Fibroblast of villous mesenchyme (primary cell): ENCODE data around the gene GDE1. TPM values are rescaled to one million over a fixed set of nuclear protein-coding genes. Genes with fewer than 3 reads are reported as not detected.

Experiments used
- DNase-seq: peaks from one replicate; pipeline ENCODE4 v3.0.0-alpha.2; 2010; ENCODE audit warnings: low read depth
- H3K4me3 ChIP-seq: 2 replicates; pipeline ENCODE4 v1.5.1; 2011; ENCODE audit warnings: low read depth, mild to moderate bottlenecking, low read length
- total RNA-seq: library from RNA; depleted of rRNA; stranded (reverse); fragments of >200 nt; gene quantifications from 2 replicates; pipeline ENCODE4 v1.2.3, GENCODE V29; 2012
- TF ChIP-seq, protein P1 (sequence below): IDR thresholded peaks from 2 replicates; pipeline ENCODE4 v1.5.1; 2012; ENCODE audit warnings: low read depth, mild to moderate bottlenecking, low read length; ENCODE audit not compliant: insufficient read depth

Gene GDE1
- total RNA-seq, 1 donor = 107 TPM

DNA sequence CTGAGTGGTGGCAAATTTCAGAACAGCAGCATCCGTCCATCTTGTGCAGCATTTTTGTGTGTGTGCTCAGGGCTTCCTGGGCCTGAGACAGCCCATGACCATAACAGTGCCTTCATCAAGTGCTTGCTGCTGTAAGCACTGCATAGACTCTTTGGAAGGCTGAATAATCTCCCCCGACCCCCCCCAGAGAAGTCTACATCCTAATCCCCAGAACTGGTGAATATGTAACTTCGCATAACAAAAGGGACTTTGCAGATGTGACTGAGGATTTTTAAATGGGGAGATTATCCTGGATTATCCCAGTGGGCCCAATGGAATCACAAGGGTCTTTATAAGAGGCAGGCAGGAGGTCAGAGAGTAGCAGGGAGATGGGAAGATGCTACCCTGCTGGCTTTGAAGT, 53.6 kb downstream of the GDE1 start:
- no peak overlapping the region for H3K4me3 ChIP-seq
- DNase-seq = no peak
- TF ChIP-seq, protein P1, sequence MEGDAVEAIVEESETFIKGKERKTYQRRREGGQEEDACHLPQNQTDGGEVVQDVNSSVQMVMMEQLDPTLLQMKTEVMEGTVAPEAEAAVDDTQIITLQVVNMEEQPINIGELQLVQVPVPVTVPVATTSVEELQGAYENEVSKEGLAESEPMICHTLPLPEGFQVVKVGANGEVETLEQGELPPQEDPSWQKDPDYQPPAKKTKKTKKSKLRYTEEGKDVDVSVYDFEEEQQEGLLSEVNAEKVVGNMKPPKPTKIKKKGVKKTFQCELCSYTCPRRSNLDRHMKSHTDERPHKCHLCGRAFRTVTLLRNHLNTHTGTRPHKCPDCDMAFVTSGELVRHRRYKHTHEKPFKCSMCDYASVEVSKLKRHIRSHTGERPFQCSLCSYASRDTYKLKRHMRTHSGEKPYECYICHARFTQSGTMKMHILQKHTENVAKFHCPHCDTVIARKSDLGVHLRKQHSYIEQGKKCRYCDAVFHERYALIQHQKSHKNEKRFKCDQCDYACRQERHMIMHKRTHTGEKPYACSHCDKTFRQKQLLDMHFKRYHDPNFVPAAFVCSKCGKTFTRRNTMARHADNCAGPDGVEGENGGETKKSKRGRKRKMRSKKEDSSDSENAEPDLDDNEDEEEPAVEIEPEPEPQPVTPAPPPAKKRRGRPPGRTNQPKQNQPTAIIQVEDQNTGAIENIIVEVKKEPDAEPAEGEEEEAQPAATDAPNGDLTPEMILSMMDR = no peak

DNA sequence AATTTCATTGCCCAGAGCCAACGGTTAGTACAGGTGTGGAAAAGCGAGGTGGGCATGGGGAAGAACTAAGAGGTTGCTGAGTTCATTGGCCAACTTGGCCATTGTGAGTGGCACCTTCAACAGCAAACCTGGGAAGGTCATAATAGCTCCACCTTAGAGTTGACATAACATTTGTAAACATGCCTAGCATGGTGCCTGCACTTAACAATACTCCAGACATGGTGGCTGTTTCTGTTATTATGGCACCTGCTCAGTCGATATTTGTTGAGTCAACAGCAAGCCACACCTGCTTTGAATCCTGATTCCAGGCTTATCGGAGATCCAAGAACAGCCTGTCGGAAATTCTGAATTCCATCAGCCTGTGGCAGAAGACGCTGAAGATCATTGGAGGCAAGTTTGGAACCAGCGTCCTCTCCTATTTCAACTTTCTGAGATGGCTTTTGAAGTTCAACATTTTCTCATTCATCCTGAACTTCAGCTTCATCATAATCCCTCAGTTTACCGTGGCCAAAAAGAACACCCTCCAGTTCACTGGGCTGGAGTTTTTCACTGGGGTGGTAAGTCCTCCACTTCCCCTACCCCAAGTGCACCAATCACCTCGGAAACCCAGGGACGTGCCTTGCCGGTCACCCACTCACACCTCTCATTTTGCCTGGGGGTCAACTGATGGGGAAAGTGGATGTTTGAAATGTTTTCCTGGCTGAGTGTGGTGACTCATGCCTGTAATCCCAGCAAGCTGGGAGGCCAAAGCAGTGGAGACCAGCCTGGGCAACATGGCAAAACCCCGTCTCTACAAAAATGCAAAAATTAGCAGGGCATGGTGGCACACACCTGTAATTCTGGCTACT, 58.2 kb downstream of the GDE1 start:
- no peak for DNase-seq
- no peak overlapping the region for H3K4me3 ChIP-seq
- TF ChIP-seq, protein P1 = no peak

DNA sequence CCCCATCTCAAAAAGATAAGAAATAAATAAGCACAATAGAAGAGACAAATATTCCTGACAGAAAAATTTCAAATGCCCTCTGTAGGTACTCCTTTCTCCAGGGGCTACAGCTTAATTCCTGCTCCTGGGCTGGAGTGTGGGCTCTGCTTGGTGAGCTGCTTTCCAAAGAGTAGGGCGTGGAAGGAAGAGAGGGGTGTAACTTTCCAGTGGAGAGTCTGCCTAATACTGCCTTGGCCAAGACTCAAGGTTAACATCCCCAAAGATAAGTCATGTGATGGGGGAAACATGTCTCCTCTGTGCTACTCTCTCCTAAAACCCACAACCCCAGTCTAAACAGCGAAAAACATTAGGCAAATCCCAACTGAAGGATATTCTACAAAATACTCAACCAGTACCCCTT, 61.5 kb downstream of the GDE1 start:
- DNase-seq = no peak
- H3K4me3 ChIP-seq = no peak overlapping the region
- TF ChIP-seq, protein P1 = no peak

DNA sequence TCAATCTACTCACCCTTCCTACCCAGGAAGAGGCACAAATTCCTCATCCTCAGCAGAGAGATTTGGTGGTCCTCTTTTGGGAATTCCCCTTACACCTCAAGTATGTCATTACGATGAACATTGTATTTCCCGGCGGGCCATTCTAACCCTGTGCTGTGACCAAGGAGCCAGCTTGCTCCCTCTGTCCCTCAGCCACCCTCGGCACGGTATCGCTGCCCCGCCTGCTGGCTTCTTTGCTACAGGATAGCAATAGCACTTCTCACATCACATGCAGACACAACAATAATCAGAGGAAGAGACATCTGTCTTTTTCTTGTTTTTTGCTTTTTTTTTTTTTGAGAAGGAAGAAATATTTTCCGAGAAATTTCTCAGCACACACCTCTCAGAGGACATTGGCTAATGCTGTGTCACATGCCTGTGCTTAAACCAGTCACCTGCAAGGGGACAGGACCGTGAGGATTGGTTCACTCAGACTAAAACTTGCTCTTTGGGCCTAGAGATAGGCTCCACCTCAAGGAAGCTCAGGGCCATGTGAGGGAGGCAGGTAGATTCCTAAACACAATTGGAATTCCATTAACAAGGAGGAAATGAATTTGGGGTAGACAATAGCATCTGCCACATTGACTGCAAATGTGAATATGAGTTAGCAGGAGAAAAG, 63.0 kb downstream of the GDE1 start:
- TF ChIP-seq, protein P1 = no peak
- no peak overlapping the region for H3K4me3 ChIP-seq
- no peak for DNase-seq

Other genes starting within 250 kb of the GDE1 start
- not detected in 2 replicates for gene CLEC19A, start 236.4 kb downstream of the GDE1 start, total RNA-seq
- not detected in 2 replicates for gene TMC5, start 104.2 kb downstream of the GDE1 start, total RNA-seq
- 8.7 and 15.1 TPM in 2 replicates for gene CCP110, start 1.8 kb upstream of the GDE1 start, total RNA-seq
- gene VPS35L, start 33.6 kb upstream of the GDE1 start, total RNA-seq = 65.1 and 67.4 TPM in 2 replicates
- gene KNOP1, start 196.1 kb upstream of the GDE1 start, total RNA-seq = 16.8 and 17.3 TPM in 2 replicates
- gene IQCK, start 196.2 kb upstream of the GDE1 start, total RNA-seq = 5.2 and 13.4 TPM in 2 replicates